Epidermal melanocyte (primary cell): Measurements from ENCODE around the gene TXNRD2.
"Not testable (repeated sequence)": the region's sequence is repeated elsewhere in the genome, so short reads cannot be mapped to it uniquely, and the experiment has no call there.

Experiments used
- DNase-seq: peaks from one replicate; pipeline ENCODE4 v3.0.0; 2011; ENCODE audit warnings: low spot score; ENCODE audit not compliant: insufficient read length

The TXNRD2 gene

GRCh38 chr22:19926028-19926427 is 15.6 kb downstream of the TXNRD2 start:
- not testable (repeated sequence) for DNase-seq

GRCh38 chr22:19923914-19924513 is 17.6 kb downstream of the TXNRD2 start:
- no peak for DNase-seq

GRCh38 chr22:19921544-19922081 is 20.0 kb downstream of the TXNRD2 start:
- no peak for DNase-seq

GRCh38 chr22:19919701-19920363 is 21.8 kb downstream of the TXNRD2 start:
- no peak for DNase-seq

- no peak for DNase-seq
These were observed 23.1 kb downstream of the TXNRD2 start for GRCh38 chr22:19918332-19919106.

- DNase-seq, result no peak
These were observed 24.1 kb downstream of the TXNRD2 start for GRCh38 chr22:19917389-19918138.

- no peak for DNase-seq
These were observed 24.7 kb downstream of the TXNRD2 start for GRCh38 chr22:19916941-19917340.

GRCh38 chr22:19916006-19916405 is 25.6 kb downstream of the TXNRD2 start:
- DNase-seq, result no peak

- DNase-seq, result no peak
These were observed 26.2 kb downstream of the TXNRD2 start for GRCh38 chr22:19915287-19915954.

- DNase-seq, result no peak
These were observed 27.2 kb downstream of the TXNRD2 start for GRCh38 chr22:19914201-19914943.

GRCh38 chr22:19913337-19913936 is 28.2 kb downstream of the TXNRD2 start:
- DNase-seq, result no peak

- DNase-seq, result no peak
These were observed 29.2 kb downstream of the TXNRD2 start for GRCh38 chr22:19912271-19912999.

- no peak for DNase-seq
These were observed 29.9 kb downstream of the TXNRD2 start for GRCh38 chr22:19911540-19912270.

GRCh38 chr22:19910180-19910744 is 31.4 kb downstream of the TXNRD2 start:
- DNase-seq, result no peak

GRCh38 chr22:19909350-19910179 is 32.1 kb downstream of the TXNRD2 start:
- DNase-seq, result peak; percentile 89

- not testable (repeated sequence) for DNase-seq
These were observed 33.7 kb downstream of the TXNRD2 start for GRCh38 chr22:19907902-19908301.

- DNase-seq, result not testable (repeated sequence)
These were observed 34.8 kb downstream of the TXNRD2 start for GRCh38 chr22:19906864-19907263.
